GM12891 (cell line): ENCODE data around the gene ZBTB7A.

Experiments
- DNase-seq: peaks from one replicate; pipeline ENCODE4 v3.0.0; 2011; ENCODE audit warnings: low spot score; ENCODE audit not compliant: insufficient read length
- FAIRE-seq: peaks from 2 replicates; lab custom pipeline; 2011; peaks lifted over from hg19 to GRCh38; lab: Jason Lieb, UNC
- PAX5 ChIP-seq: IDR thresholded peaks from 2 replicates; pipeline ENCODE4 v1.6.1; 2011; ENCODE audit warnings: low read length, moderate library complexity, mild to moderate bottlenecking; ENCODE audit not compliant: insufficient read depth, severe bottlenecking
- POLR2A ChIP-seq: IDR thresholded peaks from 2 replicates; pipeline ENCODE4 v1.6.1; 2011; ENCODE audit warnings: low read depth, low read length, control low read depth
- POLR2AphosphoS5 ChIP-seq: IDR thresholded peaks from 2 replicates; pipeline ENCODE4 v1.6.1; 2011; ENCODE audit warnings: low read depth, low read length, control low read depth
- POU2F2 ChIP-seq: IDR thresholded peaks from 2 replicates; pipeline ENCODE4 v1.6.1; 2011; ENCODE audit warnings: low read depth, mild to moderate bottlenecking, control low read depth, low read length, moderate library complexity
- SPI1 ChIP-seq: IDR thresholded peaks from 2 replicates; pipeline ENCODE4 v1.6.1; 2011; ENCODE audit warnings: low read depth, low read length, control low read depth
- TAF1 ChIP-seq: IDR thresholded peaks from 2 replicates; pipeline ENCODE4 v1.6.1; 2011; ENCODE audit warnings: low read depth, low read length, control low read depth

The ZBTB7A gene

GRCh38 chr19:4038057-4038456 is 28.6 kb downstream of the ZBTB7A start:
- TF ChIP-seq POLR2AphosphoS5, result no peak
- no peak for TF ChIP-seq PAX5
- TF ChIP-seq POU2F2, result no peak
- no peak for TF ChIP-seq POLR2A
- no peak for TF ChIP-seq SPI1
- TF ChIP-seq TAF1, result no peak
- FAIRE-seq (no peak), DNase-seq (no peak)

GRCh38 chr19:4037301-4037949 is 29.3 kb downstream of the ZBTB7A start:
- TF ChIP-seq PAX5, result no peak
- FAIRE-seq (no peak), DNase-seq (no peak)

GRCh38 chr19:4036576-4037300 is 30.0 kb downstream of the ZBTB7A start:
- DNase-seq (no peak), FAIRE-seq (no peak)
- TF ChIP-seq POLR2AphosphoS5 (no peak), POLR2A (peak; percentile 45; the same call in 1 of the 2 replicates)

- DNase-seq, result no peak
- TF ChIP-seq SPI1 (no peak), TAF1 (no peak), POLR2AphosphoS5 (no peak), POU2F2 (no peak), PAX5 (no peak), POLR2A (no peak)
- peak; percentile 100 for FAIRE-seq
Measured at GRCh38 chr19:4035582-4035981, 31.1 kb downstream of the ZBTB7A start.

GRCh38 chr19:4035018-4035566 is 31.6 kb downstream of the ZBTB7A start:
- FAIRE-seq (no peak), DNase-seq (no peak)
- TF ChIP-seq SPI1 (no peak), POU2F2 (no peak)

GRCh38 chr19:4034048-4035017 is 32.4 kb downstream of the ZBTB7A start:
- DNase-seq (no peak), FAIRE-seq (no peak)
- TF ChIP-seq SPI1 (no peak), PAX5 (no peak), POLR2A (no peak), POU2F2 (no peak), TAF1 (no peak), POLR2AphosphoS5 (no peak)

- no peak for DNase-seq
- TF ChIP-seq PAX5 (no peak), TAF1 (no peak), POLR2A (no peak), POU2F2 (no peak)
- no peak for FAIRE-seq
Measured at GRCh38 chr19:4033028-4033956, 33.4 kb downstream of the ZBTB7A start.

GRCh38 chr19:4032436-4032835 is 34.3 kb downstream of the ZBTB7A start:
- TF ChIP-seq POLR2AphosphoS5 (no peak), POLR2A (no peak), POU2F2 (no peak), PAX5 (no peak), TAF1 (no peak), SPI1 (no peak)
- no peak for FAIRE-seq
- no peak for DNase-seq

GRCh38 chr19:4031420-4031819 is 35.3 kb downstream of the ZBTB7A start:
- FAIRE-seq, result no peak
- TF ChIP-seq PAX5 (no peak), POLR2A (no peak), SPI1 (no peak), POU2F2 (no peak), POLR2AphosphoS5 (no peak), TAF1 (no peak)
- DNase-seq, result no peak
